SK-N-SH (cell line): ENCODE results near the gene OTOG.

Experiments
- CTCF ChIP-seq: fragments of 200-600 bp; sonication (generic); IDR thresholded peaks from 2 replicates; pipeline ENCODE4 v1.6.1; 2017; ENCODE audit warnings: antibody characterized with exemption, mild to moderate bottlenecking, moderate library complexity
- EP300 ChIP-seq, 2 experiments: IDR thresholded peaks; 2 replicates each; pipeline versions ENCODE4 v1.4.0 to v1.6.1; 2012; ENCODE audit warnings: borderline replicate concordance in 1 of 2, low read depth in 1 of 2, low read length in 1 of 2
- IRF3 ChIP-seq: fragments of 150-350 bp; IDR thresholded peaks from 2 replicates; pipeline ENCODE4 v1.6.1; 2016; ENCODE audit warnings: mild to moderate bottlenecking, low read depth, low read length
- MEF2A ChIP-seq: IDR thresholded peaks from 2 replicates; pipeline ENCODE4 v1.4.0; 2012; ENCODE audit warnings: low read depth, borderline replicate concordance
- POLR2AphosphoS5 ChIP-seq: IDR thresholded peaks from 2 replicates; pipeline ENCODE4 v1.6.1; 2012; ENCODE audit warnings: low read depth, low read length
- RAD21 ChIP-seq: IDR thresholded peaks from 2 replicates; pipeline ENCODE4 v1.6.1; 2012; ENCODE audit warnings: mild to moderate bottlenecking, low read length
- REST ChIP-seq: IDR thresholded peaks from 2 replicates; pipeline ENCODE4 v1.6.1; 2012; ENCODE audit warnings: mild to moderate bottlenecking, low read depth, low read length, moderate library complexity
- RFX5 ChIP-seq: IDR thresholded peaks from 2 replicates; pipeline ENCODE4 v1.6.1; 2012; ENCODE audit warnings: mild to moderate bottlenecking, improper control_type of control experiment, low read length
- SIN3A ChIP-seq: IDR thresholded peaks from 2 replicates; pipeline ENCODE4 v1.6.1; 2012; ENCODE audit warnings: low read depth, mild to moderate bottlenecking, low read length, moderate library complexity, borderline replicate concordance
- SMC3 ChIP-seq: IDR thresholded peaks from 2 replicates; pipeline ENCODE4 v1.6.1; 2012; ENCODE audit warnings: low read depth, low read length, improper control_type of control experiment
- TAF1 ChIP-seq: IDR thresholded peaks from 2 replicates; pipeline ENCODE4 v1.6.1; 2012; ENCODE audit warnings: low read depth, mild to moderate bottlenecking, low read length, moderate library complexity, borderline replicate concordance
- USF2 ChIP-seq: fragments of 150-350 bp; IDR thresholded peaks from 2 replicates; pipeline ENCODE4 v1.6.1; 2017; ENCODE audit warnings: antibody characterized with exemption, low read length, low read depth, borderline replicate concordance
- TF ChIP-seq, protein P1 (sequence below): IDR thresholded peaks from 2 replicates; pipeline ENCODE4 v1.4.0; 2012; ENCODE audit warnings: low read depth
- TF ChIP-seq, protein P2 (sequence below): IDR thresholded peaks from 2 replicates; pipeline ENCODE4 v1.4.0; 2012; ENCODE audit warnings: low read depth, borderline replicate concordance

DNA sequence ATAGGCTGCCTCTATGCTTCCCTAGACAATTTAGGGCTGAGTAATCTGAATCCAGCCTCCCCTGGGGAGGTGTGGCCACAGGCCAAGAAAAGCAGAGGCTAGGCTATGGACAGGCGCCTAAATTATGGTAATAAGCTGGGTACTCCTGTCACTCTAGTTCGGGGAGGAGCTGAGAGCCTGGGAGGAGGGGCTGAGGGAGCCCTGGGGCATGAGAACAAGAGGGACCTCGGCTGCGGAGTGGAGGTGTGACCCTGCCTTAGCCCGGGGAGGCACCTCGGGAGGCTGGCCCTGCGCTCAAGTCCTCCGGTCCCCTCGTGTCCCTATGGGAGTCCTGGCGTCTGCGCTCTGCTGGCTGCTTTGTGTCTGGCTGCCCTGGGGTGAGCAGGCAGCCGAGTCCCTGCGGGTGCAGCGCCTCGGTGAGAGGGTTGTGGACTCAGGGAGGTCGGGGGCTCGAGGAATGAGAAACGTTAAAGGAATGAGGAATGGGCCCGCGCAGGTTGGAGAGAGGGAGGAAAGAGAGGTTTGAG lies at the start of gene OTOG:
- no peak for TF ChIP-seq CTCF
- TF ChIP-seq EP300 (IDR thresholded peaks at IDR 0.05; ENCODE audit: borderline replicate concordance in 1 of 2, low read depth in 1 of 2, low read length in 1 of 2) = no peak
- no peak for TF ChIP-seq SIN3A
- TF ChIP-seq RFX5 = no peak
- TF ChIP-seq IRF3 = no peak
- TF ChIP-seq, protein P1, sequence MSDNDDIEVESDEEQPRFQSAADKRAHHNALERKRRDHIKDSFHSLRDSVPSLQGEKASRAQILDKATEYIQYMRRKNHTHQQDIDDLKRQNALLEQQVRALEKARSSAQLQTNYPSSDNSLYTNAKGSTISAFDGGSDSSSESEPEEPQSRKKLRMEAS = no peak
- no peak for TF ChIP-seq TAF1
- no peak for TF ChIP-seq SMC3
- TF ChIP-seq REST = no peak
- no peak for TF ChIP-seq RAD21
- no peak for TF ChIP-seq MEF2A
- TF ChIP-seq, protein P2, sequence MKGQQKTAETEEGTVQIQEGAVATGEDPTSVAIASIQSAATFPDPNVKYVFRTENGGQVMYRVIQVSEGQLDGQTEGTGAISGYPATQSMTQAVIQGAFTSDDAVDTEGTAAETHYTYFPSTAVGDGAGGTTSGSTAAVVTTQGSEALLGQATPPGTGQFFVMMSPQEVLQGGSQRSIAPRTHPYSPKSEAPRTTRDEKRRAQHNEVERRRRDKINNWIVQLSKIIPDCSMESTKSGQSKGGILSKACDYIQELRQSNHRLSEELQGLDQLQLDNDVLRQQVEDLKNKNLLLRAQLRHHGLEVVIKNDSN = no peak
- no peak for TF ChIP-seq POLR2AphosphoS5
- no peak for TF ChIP-seq USF2
